ENCODE data around the gene IFT57.
"Not testable (repeated sequence)": the region's sequence is repeated elsewhere in the genome, so short reads cannot be mapped to it uniquely, and the experiment has no call there.

The IFT57 gene

GRCh38 chr3:108221911-108222852 lies at the start of gene IFT57:
TSS of gene IFT57 (minus strand) at chr3:108222424. CDS start at chr3:108222322, 102 bp downstream.
- DNase-seq = peak; percentile 95

GRCh38 chr3:108271626-108272025 lies 49.4 kb upstream of the IFT57 start:
- DNase-seq = no peak

GRCh38 chr3:108268235-108268634 lies 46.0 kb upstream of the IFT57 start:
- not testable (repeated sequence) for DNase-seq

GRCh38 chr3:108264534-108265298 lies 42.5 kb upstream of the IFT57 start:
- DNase-seq = not testable (repeated sequence)

- no peak for DNase-seq
These were observed 32.9 kb upstream of the IFT57 start for GRCh38 chr3:108255131-108255530.

- no peak for DNase-seq
These were observed 29.6 kb upstream of the IFT57 start for GRCh38 chr3:108251844-108252243.

GRCh38 chr3:108251265-108251664 lies 29.0 kb upstream of the IFT57 start:
- DNase-seq = no peak

GRCh38 chr3:108250626-108251025 lies 28.4 kb upstream of the IFT57 start:
- no peak for DNase-seq

GRCh38 chr3:108243243-108243642 lies 21.0 kb upstream of the IFT57 start:
- DNase-seq = no peak

- DNase-seq = no peak
These were observed 20.6 kb upstream of the IFT57 start for GRCh38 chr3:108242776-108243175.

- no peak for DNase-seq
These were observed 19.5 kb upstream of the IFT57 start for GRCh38 chr3:108241721-108242120.

GRCh38 chr3:108241146-108241545 lies 18.9 kb upstream of the IFT57 start:
- DNase-seq = no peak

GRCh38 chr3:108239082-108239481 lies 16.9 kb upstream of the IFT57 start:
- no peak for DNase-seq

GRCh38 chr3:108235290-108235689 lies 13.1 kb upstream of the IFT57 start:
- no peak for DNase-seq

- no peak for DNase-seq
These were observed 12.2 kb upstream of the IFT57 start for GRCh38 chr3:108234387-108234957.

- no peak for DNase-seq
These were observed 6.1 kb upstream of the IFT57 start for GRCh38 chr3:108228286-108228685.

GRCh38 chr3:108227131-108227530 lies 4.9 kb upstream of the IFT57 start:
- no peak for DNase-seq

GRCh38 chr3:108225221-108225620 lies 3.0 kb upstream of the IFT57 start:
- DNase-seq = no peak

- no peak for DNase-seq
These were observed 1.7 kb upstream of the IFT57 start for GRCh38 chr3:108223928-108224327.

GRCh38 chr3:108222853-108223565 lies 785 bp upstream of the IFT57 start:
- no peak for DNase-seq

- DNase-seq = no peak
These were observed 831 bp downstream of the IFT57 start for GRCh38 chr3:108221393-108221792.

GRCh38 chr3:108219336-108219735 lies 2.9 kb downstream of the IFT57 start:
- no peak for DNase-seq

GRCh38 chr3:108218811-108219210 lies 3.4 kb downstream of the IFT57 start:
- no peak for DNase-seq

Data from activated effector memory CD4-positive, alpha-beta T cell treated with Interleukin-2 at 50 U/mL for 16 hours (primary cell).